22Rv1 (cell line): Measurements from ENCODE around the gene SERPINB3.
"Not testable (repeated sequence)": the region's sequence is repeated elsewhere in the genome, so short reads cannot be mapped to it uniquely, and the experiment has no call there.

Experiments used
- H3K27ac ChIP-seq: fragments of 450-650 bp; 2 replicates; pipeline ENCODE4 v1.5.1; 2017
- CTCF ChIP-seq: fragments of 450-650 bp; IDR thresholded peaks from 2 replicates; pipeline ENCODE4 v1.5.1; 2017; ENCODE audit warnings: mild to moderate bottlenecking
- ZFX ChIP-seq: fragments of 450-650 bp; IDR thresholded peaks from 2 replicates; pipeline ENCODE4 v1.6.1; 2017; ENCODE audit warnings: antibody characterized with exemption, borderline replicate concordance

The SERPINB3 gene

GRCh38 chr18:63641157-63641680, 20.5 kb downstream of the SERPINB3 start:
- not testable (repeated sequence) for H3K27ac ChIP-seq

GRCh38 chr18:63637703-63638102, 24.0 kb downstream of the SERPINB3 start:
- no peak overlapping the region for H3K27ac ChIP-seq
- TF ChIP-seq ZFX, result no peak
- no peak for TF ChIP-seq CTCF

GRCh38 chr18:63627819-63628218, 33.9 kb downstream of the SERPINB3 start:
- H3K27ac ChIP-seq, result no peak overlapping the region
- no peak for TF ChIP-seq CTCF
- TF ChIP-seq ZFX, result no peak

- no peak overlapping the region for H3K27ac ChIP-seq
- TF ChIP-seq CTCF (no peak), ZFX (no peak)
These were observed 35.3 kb downstream of the SERPINB3 start for GRCh38 chr18:63626431-63626830.

- no peak overlapping the region for H3K27ac ChIP-seq
- TF ChIP-seq ZFX, result no peak
- no peak for TF ChIP-seq CTCF
These were observed 36.8 kb downstream of the SERPINB3 start for GRCh38 chr18:63624863-63625262.

- H3K27ac ChIP-seq, result no peak overlapping the region
- TF ChIP-seq CTCF, result no peak
- no peak for TF ChIP-seq ZFX
These were observed 42.0 kb downstream of the SERPINB3 start for GRCh38 chr18:63619661-63620060.

GRCh38 chr18:63617915-63618234, 43.8 kb downstream of the SERPINB3 start:
- TF ChIP-seq ZFX, result no peak
- no peak for TF ChIP-seq CTCF
- H3K27ac ChIP-seq, result no peak overlapping the region

- H3K27ac ChIP-seq, result no peak overlapping the region
- TF ChIP-seq ZFX, result no peak
- no peak for TF ChIP-seq CTCF
These were observed 44.4 kb downstream of the SERPINB3 start for GRCh38 chr18:63617049-63617914.
